DND-41 (cell line): ENCODE measurements around the gene ADCK2.
"Not testable (repeated sequence)": the region's sequence is repeated elsewhere in the genome, so short reads cannot be mapped to it uniquely, and the experiment has no call there.

Experiments
- ATAC-seq: fragments of 200-7000 bp; cut with Tn5 transposase; 3 replicates; pipeline ENCODE4 v1.9.1; 2021; ENCODE audit warnings: low read depth; ENCODE audit not compliant: insufficient read depth
- DNase-seq: peaks from one replicate; pipeline ENCODE4 v3.0.0-alpha.2; 2020
- H2AFZ ChIP-seq: 2 replicates; pipeline ENCODE4 v1.6.0; 2012; ENCODE audit warnings: low read depth, low read length
- H3K27ac ChIP-seq: 2 replicates; pipeline ENCODE4 v1.5.1; 2012; ENCODE audit warnings: low read length, inconsistent platforms
- H3K27me3 ChIP-seq: fragments of 200-600 bp; sonication (generic); 2 replicates; pipeline ENCODE4 v1.6.0; 2012; ENCODE audit warnings: low read length, mild to moderate bottlenecking, inconsistent platforms; ENCODE audit not compliant: insufficient read depth, poor library complexity
- H3K36me3 ChIP-seq: 2 replicates; pipeline ENCODE4 v1.5.1; 2012; ENCODE audit warnings: low read length, inconsistent platforms; ENCODE audit not compliant: insufficient read depth
- H3K4me1 ChIP-seq: 2 replicates; pipeline ENCODE4 v1.5.1; 2012; ENCODE audit warnings: mild to moderate bottlenecking, low read length; ENCODE audit not compliant: insufficient read depth
- H3K4me2 ChIP-seq: 2 replicates; pipeline ENCODE4 v1.6.0; 2012; ENCODE audit warnings: mild to moderate bottlenecking, moderate library complexity, low read length, inconsistent platforms; ENCODE audit not compliant: insufficient read depth
- H3K4me3 ChIP-seq, 2 experiments: fragments of 200-600 bp in 1 of 2; shearing (Covaris generic) in 1 of 2; 2 replicates each; pipeline ENCODE4 v1.5.1; 2012 to 2016; ENCODE audit warnings: inconsistent platforms in 2 of 2, low read length in 2 of 2, mild to moderate bottlenecking in 2 of 2, low read depth in 1 of 2, moderate library complexity in 1 of 2
- H3K79me2 ChIP-seq: 2 replicates; pipeline ENCODE4 v1.6.0; 2012; ENCODE audit warnings: low read length, inconsistent platforms; ENCODE audit not compliant: insufficient read depth
- H3K9ac ChIP-seq: 2 replicates; pipeline ENCODE4 v1.6.0; 2012; ENCODE audit warnings: low read depth, mild to moderate bottlenecking, inconsistent platforms, low read length, moderate library complexity
- H3K9me3 ChIP-seq: 2 replicates; pipeline ENCODE4 v1.5.1; 2012; ENCODE audit warnings: low read length, moderate library complexity, mild to moderate bottlenecking, inconsistent platforms; ENCODE audit not compliant: insufficient read depth, severe bottlenecking
- H4K20me1 ChIP-seq: 2 replicates; pipeline ENCODE4 v1.6.0; 2012; ENCODE audit warnings: low read length; ENCODE audit not compliant: insufficient read depth
- EZH2 ChIP-seq: IDR thresholded peaks from 3 replicates; pipeline ENCODE4 v1.6.1; 2012; ENCODE audit warnings: borderline replicate concordance, low read depth, mild to moderate bottlenecking, moderate library complexity, low read length, inconsistent platforms; ENCODE audit not compliant: severe bottlenecking
- TF ChIP-seq, protein P1 (sequence below): IDR thresholded peaks from 2 replicates; pipeline ENCODE4 v1.5.1; 2012; ENCODE audit warnings: borderline replicate concordance, low read length, moderate library complexity, mild to moderate bottlenecking; ENCODE audit not compliant: poor library complexity, severe bottlenecking; ENCODE audit errors: extremely low read depth

ADCK2 gene

GRCh38 chr7:140640727-140641523, 31.8 kb upstream of the ADCK2 start, which contains the start of gene DENND2A:
Gene DENND2A (minus strand): TSS chr7:140640813. CDS start chr7:140602397, 38,416 bp downstream.
- Histone ChIP-seq H3K79me2 (no peaks in the 10 kb centered on the region), H3K36me3 (no peaks in the 10 kb centered on the region), H3K9me3 (no peaks in the 10 kb centered on the region), H4K20me1 (no peaks in the 10 kb centered on the region), H2AFZ (no peak within 1 kb of the TSS), H3K4me3 (no peak within 1 kb of the TSS), H3K4me1 (no peaks in the 10 kb centered on the region), H3K4me2 (no peak within 1 kb of the TSS), H3K27ac (no peak within 1 kb of the TSS), H3K9ac (no peak within 1 kb of the TSS), H3K27me3 (peaks cover 11% of the 10 kb centered on the region)
- no peak for ATAC-seq
- TF ChIP-seq, protein P1, sequence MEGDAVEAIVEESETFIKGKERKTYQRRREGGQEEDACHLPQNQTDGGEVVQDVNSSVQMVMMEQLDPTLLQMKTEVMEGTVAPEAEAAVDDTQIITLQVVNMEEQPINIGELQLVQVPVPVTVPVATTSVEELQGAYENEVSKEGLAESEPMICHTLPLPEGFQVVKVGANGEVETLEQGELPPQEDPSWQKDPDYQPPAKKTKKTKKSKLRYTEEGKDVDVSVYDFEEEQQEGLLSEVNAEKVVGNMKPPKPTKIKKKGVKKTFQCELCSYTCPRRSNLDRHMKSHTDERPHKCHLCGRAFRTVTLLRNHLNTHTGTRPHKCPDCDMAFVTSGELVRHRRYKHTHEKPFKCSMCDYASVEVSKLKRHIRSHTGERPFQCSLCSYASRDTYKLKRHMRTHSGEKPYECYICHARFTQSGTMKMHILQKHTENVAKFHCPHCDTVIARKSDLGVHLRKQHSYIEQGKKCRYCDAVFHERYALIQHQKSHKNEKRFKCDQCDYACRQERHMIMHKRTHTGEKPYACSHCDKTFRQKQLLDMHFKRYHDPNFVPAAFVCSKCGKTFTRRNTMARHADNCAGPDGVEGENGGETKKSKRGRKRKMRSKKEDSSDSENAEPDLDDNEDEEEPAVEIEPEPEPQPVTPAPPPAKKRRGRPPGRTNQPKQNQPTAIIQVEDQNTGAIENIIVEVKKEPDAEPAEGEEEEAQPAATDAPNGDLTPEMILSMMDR, result no peak
- no peak for TF ChIP-seq EZH2
- no peak for DNase-seq

- ATAC-seq, result no peak
- Histone ChIP-seq H3K27me3 (peaks cover 11% of the 10 kb centered on the region), H4K20me1 (no peaks in the 10 kb centered on the region), H3K9ac (no peak overlapping the region), H3K36me3 (no peaks in the 10 kb centered on the region), H3K79me2 (no peaks in the 10 kb centered on the region), H3K27ac (no peak overlapping the region), H3K4me3 (no peak overlapping the region), H3K4me2 (no peak overlapping the region), H3K4me1 (no peaks in the 10 kb centered on the region), H3K9me3 (no peaks in the 10 kb centered on the region), H2AFZ (no peak overlapping the region)
- TF ChIP-seq EZH2, result no peak
- TF ChIP-seq, protein P1, result no peak
- no peak for DNase-seq
These were observed 31.1 kb upstream of the ADCK2 start for GRCh38 chr7:140641524-140642195.

GRCh38 chr7:140643416-140643815, 29.3 kb upstream of the ADCK2 start:
- Histone ChIP-seq H3K4me2 (no peak overlapping the region), H3K4me1 (no peaks in the 10 kb centered on the region), H3K36me3 (no peaks in the 10 kb centered on the region), H2AFZ (no peak overlapping the region), H3K27ac (no peak overlapping the region), H3K27me3 (peaks cover 4% of the 10 kb centered on the region), H3K79me2 (no peaks in the 10 kb centered on the region), H4K20me1 (no peaks in the 10 kb centered on the region), H3K9me3 (no peaks in the 10 kb centered on the region), H3K4me3 (no peak overlapping the region), H3K9ac (no peak overlapping the region)
- TF ChIP-seq, protein P1, result no peak
- TF ChIP-seq EZH2, result no peak
- no peak for ATAC-seq
- no peak for DNase-seq

DNA sequence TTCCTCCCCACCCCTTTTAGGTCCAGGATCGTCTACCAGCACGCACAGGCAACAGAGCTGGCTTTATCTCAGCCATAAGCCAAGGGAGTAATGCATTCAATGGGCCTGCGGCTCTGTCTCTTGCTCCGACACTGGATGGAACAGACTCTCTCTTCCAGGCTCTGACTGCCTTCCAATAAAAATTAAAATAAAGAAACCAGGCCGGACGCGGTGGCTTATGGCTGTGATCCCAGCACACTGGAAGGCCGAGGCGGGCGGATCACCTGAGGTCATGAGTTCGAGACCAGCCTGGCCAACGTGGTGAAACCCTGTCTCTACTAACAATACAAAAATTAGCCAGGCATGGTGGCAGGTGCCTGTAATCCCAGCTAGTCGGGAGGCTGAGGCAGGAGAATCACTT, 28.0 kb upstream of the ADCK2 start:
- not testable (repeated sequence) for H4K20me1 ChIP-seq, ATAC-seq, H3K36me3 ChIP-seq, H3K9me3 ChIP-seq, H3K27me3 ChIP-seq, H3K4me2 ChIP-seq, H3K9ac ChIP-seq, H3K79me2 ChIP-seq, H3K27ac ChIP-seq, H3K4me1 ChIP-seq, DNase-seq, H2AFZ ChIP-seq, H3K4me3 ChIP-seq
